Activated T-helper 1 cell treated with anti-CD3 and anti-CD28 coated beads, Interleukin-12 subunit alpha, Interleukin-12 subunit beta, Interleukin-2, Interleukin-4 antibody, amounts not matched to agents 30 ng/mL and 10 ng/mL and 1 ng/mL, durations not matched to agents 14 hours and 24 hours and 36 hours (primary cell): ENCODE results near the gene SERPINC1. TPM values are rescaled to one million over a fixed set of nuclear protein-coding genes. Genes with fewer than 3 reads are reported as not detected.
"Not testable (repeated sequence)": the region's sequence is repeated elsewhere in the genome, so short reads cannot be mapped to it uniquely, and the experiment has no call there.

Experiments
- DNase-seq: peaks from one replicate; pipeline ENCODE4 v3.0.0; 2021; ENCODE audit warnings: low spot score
- H3K27ac Mint-ChIP-seq: one replicate; pipeline ENCODE4 v1.8.0; 2021; ENCODE audit warnings: mild to moderate bottlenecking, mixed read lengths
- H3K27me3 Mint-ChIP-seq: one replicate; pipeline ENCODE4 v1.8.0; 2022; ENCODE audit warnings: mild to moderate bottlenecking, moderate library complexity, mixed read lengths; ENCODE audit not compliant: insufficient read depth
- H3K36me3 Mint-ChIP-seq: one replicate; pipeline ENCODE4 v1.8.0; 2021; ENCODE audit warnings: low read depth, mixed read lengths
- H3K4me1 Mint-ChIP-seq: one replicate; pipeline ENCODE4 v1.8.0; 2021; ENCODE audit warnings: low read depth, mixed read lengths
- H3K4me3 Mint-ChIP-seq: one replicate; pipeline ENCODE4 v1.8.0; 2021; ENCODE audit warnings: mild to moderate bottlenecking, moderate library complexity, mixed read lengths
- H3K9me3 Mint-ChIP-seq: one replicate; pipeline ENCODE4 v1.8.0; 2021; ENCODE audit warnings: mixed read lengths
- intact Hi-C: fragments of 100-400 bp; cut with micrococcal nuclease; formaldehyde crosslinking; loops from one replicate; pipeline ENCODE4 v1.15.1; 2024
- total RNA-seq: library from RNA; stranded (reverse); gene quantifications from 2 replicates; pipeline ENCODE4 v1.2.3, GENCODE V29; 2022

SERPINC1 gene
- total RNA-seq, 1 donor from 2014 or later = 0.26 TPM

DNA sequence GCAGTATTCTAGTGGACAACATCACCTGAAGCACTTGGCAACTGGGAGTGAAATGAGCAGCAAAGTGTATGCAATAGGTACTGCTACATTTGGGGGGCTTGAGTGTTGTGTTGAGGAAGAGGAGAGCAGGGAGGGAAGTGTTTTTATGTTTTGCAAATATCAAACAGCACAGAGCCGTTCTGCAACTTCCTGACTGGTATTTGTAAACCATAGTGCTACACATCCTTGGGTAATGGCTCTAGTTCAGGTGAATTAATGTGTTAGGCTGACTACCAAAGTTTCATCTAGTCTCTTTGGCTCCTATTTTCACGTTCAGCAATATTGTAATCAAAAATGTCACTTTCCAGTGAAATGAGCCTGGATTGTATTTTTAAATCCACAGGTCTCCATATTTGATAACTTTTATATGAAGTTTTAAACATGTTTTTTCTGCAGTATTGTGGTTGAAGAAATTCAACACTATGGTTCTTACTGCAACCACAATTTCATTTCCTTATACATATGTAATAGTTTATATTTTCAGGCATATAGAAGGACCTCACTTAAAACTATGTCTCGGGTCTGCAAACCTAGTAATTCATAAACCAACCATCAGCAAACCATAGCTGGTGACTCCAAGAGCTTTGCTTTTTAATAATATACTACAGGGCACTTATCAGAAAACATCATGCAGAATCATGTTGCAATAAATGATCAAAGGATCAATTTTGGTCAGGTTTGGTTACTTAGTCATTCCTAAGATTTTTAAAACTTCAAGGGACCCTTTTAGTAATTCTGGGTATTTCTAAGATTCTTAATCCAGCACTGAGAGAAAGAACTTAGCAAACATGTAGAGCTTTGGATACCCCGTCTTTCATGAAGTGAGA is 30.1 kb downstream of the SERPINC1 start:
- no peaks in the 10 kb centered on the region for H3K9me3 Mint-ChIP-seq
- no peaks in the 10 kb centered on the region for H3K27me3 Mint-ChIP-seq
- DNase-seq = no peak
- peaks cover 25% of the 10 kb centered on the region for H3K36me3 Mint-ChIP-seq
- H3K4me3 Mint-ChIP-seq = no peak overlapping the region
- intact Hi-C loops = no loop called here
- H3K27ac Mint-ChIP-seq = no peak overlapping the region
- peaks cover 16% of the 10 kb centered on the region for H3K4me1 Mint-ChIP-seq

DNA sequence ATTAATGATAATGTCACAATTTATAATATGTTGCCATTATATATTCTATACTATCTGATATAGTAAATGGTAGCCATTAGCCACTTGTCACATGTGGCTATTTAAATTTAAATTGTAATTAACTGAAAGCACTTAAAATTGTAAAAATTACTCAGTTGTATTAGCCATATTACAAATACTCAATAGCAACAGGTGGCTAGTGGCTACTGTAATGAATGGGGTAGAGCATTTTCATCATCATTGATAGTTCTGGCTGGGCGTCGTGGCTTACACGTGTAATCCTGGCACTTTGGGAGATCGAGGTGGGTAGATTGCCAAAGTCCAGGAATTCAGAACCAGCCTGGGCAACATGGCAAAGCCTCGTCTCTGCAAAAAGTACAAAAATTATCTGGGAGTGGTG is 32.4 kb downstream of the SERPINC1 start:
- Mint-ChIP-seq H3K4me1 (peaks cover 16% of the 10 kb centered on the region), H3K27ac (no peak overlapping the region), H3K4me3 (no peak overlapping the region), H3K9me3 (no peaks in the 10 kb centered on the region), H3K27me3 (no peaks in the 10 kb centered on the region), H3K36me3 (peaks cover 24% of the 10 kb centered on the region)
- DNase-seq = no peak
- intact Hi-C loops = no loop called here

GRCh38 chr1:173881117-173881516 is 36.0 kb downstream of the SERPINC1 start:
- H3K27me3 Mint-ChIP-seq, H3K4me1 Mint-ChIP-seq, DNase-seq, H3K27ac Mint-ChIP-seq, H3K9me3 Mint-ChIP-seq, intact Hi-C loops, H3K4me3 Mint-ChIP-seq: not testable (repeated sequence)
- peaks cover 11% of the 10 kb centered on the region for H3K36me3 Mint-ChIP-seq

- H3K27me3 Mint-ChIP-seq = no peaks in the 10 kb centered on the region
- H3K27ac Mint-ChIP-seq = no peak overlapping the region
- H3K36me3 Mint-ChIP-seq = peaks cover 17% of the 10 kb centered on the region
- peaks cover 3% of the 10 kb centered on the region for H3K4me1 Mint-ChIP-seq
- intact Hi-C loops = no loop called here
- H3K9me3 Mint-ChIP-seq = no peaks in the 10 kb centered on the region
- DNase-seq = no peak
- no peak overlapping the region for H3K4me3 Mint-ChIP-seq
Measured at GRCh38 chr1:173878251-173878650, 38.9 kb downstream of the SERPINC1 start.

DNA sequence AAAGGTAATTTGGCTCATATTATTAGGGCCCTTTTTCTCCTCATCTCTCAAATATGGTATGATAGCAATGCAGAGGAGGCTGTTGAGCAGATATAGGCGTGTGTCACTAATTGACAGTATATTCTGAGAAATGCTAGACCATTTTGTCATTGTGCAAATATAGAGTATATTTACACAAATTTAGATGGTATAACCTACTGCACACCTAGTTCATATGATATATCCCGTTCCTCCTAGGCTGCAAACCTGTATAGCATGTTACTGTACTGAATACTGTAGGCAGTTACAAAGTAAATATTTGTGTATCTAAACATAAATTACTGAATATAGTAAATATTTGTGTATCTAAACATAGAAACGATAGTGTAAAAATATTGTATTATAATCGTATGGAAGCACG is 40.4 kb downstream of the SERPINC1 start:
- H3K9me3 Mint-ChIP-seq = no peaks in the 10 kb centered on the region
- no peak overlapping the region for H3K4me3 Mint-ChIP-seq
- DNase-seq = no peak
- peaks cover 7% of the 10 kb centered on the region for H3K4me1 Mint-ChIP-seq
- no peaks in the 10 kb centered on the region for H3K27me3 Mint-ChIP-seq
- H3K27ac Mint-ChIP-seq = no peak overlapping the region
- peaks cover 16% of the 10 kb centered on the region for H3K36me3 Mint-ChIP-seq
- intact Hi-C loops = no loop called here

DNA sequence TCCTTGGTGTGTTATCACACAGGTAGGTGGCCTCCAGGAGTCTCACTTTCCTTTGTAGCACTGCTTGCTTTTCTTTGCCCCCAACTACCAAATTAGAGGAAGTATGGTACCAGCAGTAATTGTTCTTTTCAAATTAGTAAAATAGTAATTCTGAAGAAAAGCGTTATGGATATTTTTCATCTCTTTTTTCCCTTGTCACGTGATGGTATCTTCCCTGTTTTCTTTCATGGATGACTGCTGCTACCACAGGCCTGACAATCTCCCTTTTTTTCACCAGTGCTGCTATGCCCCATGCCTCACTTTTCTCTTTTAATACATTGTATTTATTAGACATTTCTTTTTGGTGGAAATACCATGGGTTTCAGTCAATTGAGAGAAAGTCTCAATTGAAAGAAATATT is 45.6 kb downstream of the SERPINC1 start:
- DNase-seq = no peak
- intact Hi-C loops = no loop called here
- Mint-ChIP-seq H3K4me3 (no peak overlapping the region), H3K4me1 (peaks cover 43% of the 10 kb centered on the region), H3K27ac (peak overlapping the region; percentile 66), H3K9me3 (no peaks in the 10 kb centered on the region), H3K27me3 (no peaks in the 10 kb centered on the region), H3K36me3 (peaks cover 37% of the 10 kb centered on the region)

GRCh38 chr1:173871091-173871490 is 46.0 kb downstream of the SERPINC1 start:
- intact Hi-C loops = no loop called here
- H3K27ac Mint-ChIP-seq = peak overlapping the region; percentile 77
- H3K27me3 Mint-ChIP-seq = no peaks in the 10 kb centered on the region
- peaks cover 41% of the 10 kb centered on the region for H3K36me3 Mint-ChIP-seq
- peaks cover 47% of the 10 kb centered on the region for H3K4me1 Mint-ChIP-seq
- no peaks in the 10 kb centered on the region for H3K9me3 Mint-ChIP-seq
- peak overlapping the region; percentile 98 for H3K4me3 Mint-ChIP-seq
- DNase-seq = no peak

DNA sequence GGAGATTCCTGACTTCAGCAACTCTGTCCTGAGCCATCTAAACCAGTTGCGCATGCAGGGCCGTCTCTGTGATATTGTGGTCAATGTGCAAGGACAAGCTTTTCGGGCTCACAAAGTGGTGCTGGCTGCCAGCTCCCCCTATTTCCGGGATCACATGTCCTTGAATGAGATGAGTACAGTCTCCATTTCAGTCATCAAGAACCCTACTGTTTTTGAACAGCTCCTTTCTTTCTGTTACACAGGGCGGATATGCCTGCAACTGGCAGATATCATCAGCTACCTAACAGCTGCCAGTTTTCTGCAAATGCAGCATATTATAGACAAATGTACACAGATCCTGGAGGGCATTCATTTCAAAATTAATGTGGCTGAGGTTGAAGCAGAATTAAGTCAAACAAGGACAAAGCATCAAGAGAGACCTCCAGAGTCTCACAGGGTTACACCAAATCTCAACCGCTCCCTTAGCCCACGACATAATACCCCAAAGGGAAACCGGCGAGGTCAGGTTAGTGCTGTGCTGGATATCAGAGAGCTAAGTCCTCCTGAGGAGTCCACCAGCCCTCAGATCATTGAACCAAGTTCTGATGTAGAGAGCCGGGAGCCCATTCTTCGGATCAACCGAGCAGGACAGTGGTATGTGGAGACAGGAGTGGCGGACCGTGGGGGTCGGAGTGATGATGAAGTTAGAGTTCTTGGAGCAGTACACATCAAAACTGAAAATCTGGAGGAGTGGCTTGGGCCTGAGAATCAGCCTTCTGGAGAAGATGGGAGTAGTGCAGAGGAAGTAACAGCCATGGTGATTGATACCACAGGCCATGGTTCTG is 46.7 kb downstream of the SERPINC1 start:
- H3K36me3 Mint-ChIP-seq = peaks cover 42% of the 10 kb centered on the region
- H3K4me3 Mint-ChIP-seq = peak overlapping the region; percentile 98
- intact Hi-C loops = no loop called here
- H3K27me3 Mint-ChIP-seq = no peaks in the 10 kb centered on the region
- peak; percentile 24 for DNase-seq
- peaks cover 53% of the 10 kb centered on the region for H3K4me1 Mint-ChIP-seq
- no peaks in the 10 kb centered on the region for H3K9me3 Mint-ChIP-seq
- peak overlapping the region; percentile 77 for H3K27ac Mint-ChIP-seq

GRCh38 chr1:173869021-173869359 is 48.1 kb downstream of the SERPINC1 start:
- no peaks in the 10 kb centered on the region for H3K9me3 Mint-ChIP-seq
- no peaks in the 10 kb centered on the region for H3K27me3 Mint-ChIP-seq
- H3K4me1 Mint-ChIP-seq = peaks cover 66% of the 10 kb centered on the region
- H3K27ac Mint-ChIP-seq = peak overlapping the region; percentile 98
- peaks cover 52% of the 10 kb centered on the region for H3K36me3 Mint-ChIP-seq
- peak overlapping the region; percentile 98 for H3K4me3 Mint-ChIP-seq
- intact Hi-C loops = loop anchor here (5.0 to 10.0 kb wide), 3 partner anchors 78 to 1207 kb away; no protein-coding TSS in a partner anchor
- DNase-seq = no peak

- H3K4me1 Mint-ChIP-seq = peaks cover 70% of the 10 kb centered on the region
- H3K27me3 Mint-ChIP-seq = no peaks in the 10 kb centered on the region
- no peaks in the 10 kb centered on the region for H3K9me3 Mint-ChIP-seq
- peak within 1 kb of the TSS; percentile 98 for H3K4me3 Mint-ChIP-seq
- intact Hi-C loops = loop anchor here (1.0 to 10.0 kb wide), 13 partner anchors 44 to 1336 kb away; partner anchors contain the start of genes CACYBP, CENPL, DARS2 and KLHL20
- peak within 1 kb of the TSS; percentile 98 for H3K27ac Mint-ChIP-seq
- peak; percentile 91 for DNase-seq
- peaks cover 57% of the 10 kb centered on the region for H3K36me3 Mint-ChIP-seq
Measured at GRCh38 chr1:173868266-173869020, 48.7 kb downstream of the SERPINC1 start, which contains the start of gene ZBTB37. ZBTB37 (plus strand) TSS chr1:173868380; CDS start chr1:173870226, 1,846 bp downstream.

DNA sequence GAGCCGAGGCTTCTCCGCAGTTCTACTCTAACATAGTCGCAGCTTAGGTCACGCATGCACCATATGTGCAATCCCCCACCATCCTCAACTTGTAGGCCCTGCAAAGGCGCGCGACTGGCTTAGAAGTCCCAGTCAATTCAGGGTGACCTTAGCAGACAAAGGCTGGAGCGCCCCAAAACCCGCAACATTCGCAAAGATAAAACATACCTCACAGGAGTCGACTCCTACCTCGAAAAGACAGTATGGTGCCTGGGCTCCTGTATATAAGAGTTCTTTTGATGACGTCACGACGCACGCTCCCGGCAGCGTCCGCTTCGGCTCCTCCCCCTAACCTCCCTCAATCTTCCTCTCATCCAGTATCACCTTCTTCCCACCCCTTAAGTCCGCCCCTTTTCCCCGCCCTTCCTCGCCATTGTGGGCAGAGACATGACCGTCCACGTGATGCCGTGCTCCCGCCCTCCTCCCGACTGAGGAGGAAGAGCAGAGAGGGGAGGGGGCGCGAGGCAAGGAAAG is 49.3 kb downstream of the SERPINC1 start, which contains the start of gene GAS5:
Gene GAS5 (minus strand): TSS at position 237 of the 513 bp plus-strand sequence.
- Mint-ChIP-seq H3K27me3 (no peaks in the 10 kb centered on the region), H3K4me3 (peak within 1 kb of the TSS; percentile 98), H3K27ac (peak within 1 kb of the TSS; percentile 98), H3K4me1 (peaks cover 66% of the 10 kb centered on the region), H3K36me3 (peaks cover 60% of the 10 kb centered on the region), H3K9me3 (no peaks in the 10 kb centered on the region)
- intact Hi-C loops = loop anchor here (1.0 to 10.0 kb wide), 14 partner anchors 44 to 1336 kb away; partner anchors contain the start of genes CACYBP, CENPL, DARS2 and KLHL20
- peak; percentile 99 for DNase-seq

- no peak for DNase-seq
- H3K4me1 Mint-ChIP-seq = peaks cover 66% of the 10 kb centered on the region
- no peaks in the 10 kb centered on the region for H3K27me3 Mint-ChIP-seq
- intact Hi-C loops = loop anchor here (2.0 to 10.0 kb wide), 4 partner anchors 80 to 1205 kb away; no protein-coding TSS in a partner anchor
- H3K36me3 Mint-ChIP-seq = peaks cover 60% of the 10 kb centered on the region
- peak overlapping the region; percentile 98 for H3K4me3 Mint-ChIP-seq
- peak overlapping the region; percentile 98 for H3K27ac Mint-ChIP-seq
- H3K9me3 Mint-ChIP-seq = no peaks in the 10 kb centered on the region
Measured at GRCh38 chr1:173867141-173867752, 49.9 kb downstream of the SERPINC1 start.
